T47D (cell line): ENCODE data around the gene ELOVL5.

ENCODE experiments used
- DNase-seq, 2 experiments: peaks; one replicate each; pipeline versions ENCODE4 v3.0.0 to v3.0.0-alpha.2; 2011 to 2012; ENCODE audit warnings: low read depth in 1 of 2, low spot score in 1 of 2
- JUND ChIP-seq: IDR thresholded peaks from 2 replicates; pipeline ENCODE4 v1.6.1; 2012; ENCODE audit warnings: low read depth
- in situ Hi-C: cut with HindIII; loops from 2 replicates; pipeline ENCODE4 v1.10.0; 2016; ENCODE audit warnings: low sequenced_read_pairs, low pct_unique_long_range_greater_than_20kb

Gene ELOVL5

GRCh38 chr6:53264337-53264736, 84.4 kb downstream of the ELOVL5 start:
- DNase-seq = no peak
- in situ Hi-C loops = no loop called here
- TF ChIP-seq JUND = no peak

- TF ChIP-seq JUND = no peak
- in situ Hi-C loops = no loop called here
- DNase-seq = no peak
Measured at GRCh38 chr6:53263917-53264316, 84.8 kb downstream of the ELOVL5 start.

- DNase-seq = no peak
- in situ Hi-C loops = no loop called here
- no peak for TF ChIP-seq JUND
Measured at GRCh38 chr6:53259860-53260580, 88.7 kb downstream of the ELOVL5 start.

GRCh38 chr6:53258774-53259155, 90.0 kb downstream of the ELOVL5 start:
- DNase-seq = no peak
- TF ChIP-seq JUND = no peak
- in situ Hi-C loops = no loop called here

GRCh38 chr6:53258076-53258773, 90.5 kb downstream of the ELOVL5 start:
- DNase-seq = no peak
- TF ChIP-seq JUND = no peak
- in situ Hi-C loops = no loop called here

GRCh38 chr6:53257533-53257932, 91.2 kb downstream of the ELOVL5 start:
- 0 out of 2 replicates have a peak, but pooled peaks have one; percentile 13 for TF ChIP-seq JUND
- no peak for DNase-seq
- in situ Hi-C loops = no loop called here

GRCh38 chr6:53257001-53257400, 91.7 kb downstream of the ELOVL5 start:
- TF ChIP-seq JUND = no peak
- no peak for DNase-seq
- in situ Hi-C loops = no loop called here

GRCh38 chr6:53252177-53252692, 96.5 kb downstream of the ELOVL5 start:
- in situ Hi-C loops = no loop called here

GRCh38 chr6:53251033-53251672, 97.6 kb downstream of the ELOVL5 start:
- no peak for TF ChIP-seq JUND
- DNase-seq = no peak
- in situ Hi-C loops = no loop called here

More at GRCh38 chr6:53252177-53252692, 96.5 kb downstream of the ELOVL5 start:
- no peak for DNase-seq
- no peak for TF ChIP-seq JUND

GRCh38 chr6:53250176-53251032, 98.3 kb downstream of the ELOVL5 start:
- no peak for DNase-seq
- no peak for TF ChIP-seq JUND
- in situ Hi-C loops = no loop called here

- in situ Hi-C loops = no loop called here
- no peak for DNase-seq
- no peak for TF ChIP-seq JUND
Measured at GRCh38 chr6:53246924-53247323, 101.8 kb downstream of the ELOVL5 start.

GRCh38 chr6:53244958-53245357, 103.8 kb downstream of the ELOVL5 start:
- TF ChIP-seq JUND = no peak
- no peak for DNase-seq
- in situ Hi-C loops = no loop called here
